Measurements from ENCODE around the gene CDHR3.
"Not testable (repeated sequence)": the region's sequence is repeated elsewhere in the genome, so short reads cannot be mapped to it uniquely, and the experiment has no call there.

CDHR3 gene

DNA sequence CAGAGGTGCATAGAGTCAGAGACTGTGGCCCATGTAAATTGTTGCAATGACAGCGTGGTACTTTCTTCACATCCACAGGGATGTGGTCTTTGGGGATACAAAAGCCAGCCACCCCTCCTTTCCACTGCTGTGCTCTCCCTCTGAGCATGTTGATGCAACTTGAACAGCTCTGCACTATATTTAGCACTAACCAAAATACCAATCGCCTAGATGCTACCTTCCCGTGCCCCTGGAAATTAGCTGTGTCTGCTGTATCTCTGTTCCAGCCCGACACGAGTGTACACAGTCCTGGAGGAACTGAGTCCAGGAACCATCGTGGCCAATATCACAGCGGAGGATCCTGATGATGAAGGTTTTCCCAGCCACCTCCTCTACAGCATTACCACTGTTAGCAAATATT is 38.1 kb downstream of the CDHR3 start:
- H3K36me3 ChIP-seq (ENCODE audit: control insufficient read depth, insufficient read depth, low read length): no peaks in the 10 kb centered on the region
- H3K27ac ChIP-seq: no peak overlapping the region
- H2AFZ ChIP-seq: no peak overlapping the region
- no peak overlapping the region for H3K4me3 ChIP-seq (ENCODE audit: low read depth, low read length)
- no peaks in the 10 kb centered on the region for H3K79me2 ChIP-seq
- H3K9ac ChIP-seq: no peak overlapping the region
- H3K4me1 ChIP-seq: no peaks in the 10 kb centered on the region
- no peaks in the 10 kb centered on the region for H3K9me3 ChIP-seq (ENCODE audit: control insufficient read depth, low read length)
- H3K4me2 ChIP-seq (ENCODE audit: low read length): no peak overlapping the region
- H3K27me3 ChIP-seq (ENCODE audit: control insufficient read depth, insufficient read depth, low read length): no peaks in the 10 kb centered on the region
- TF ChIP-seq, protein P1, sequence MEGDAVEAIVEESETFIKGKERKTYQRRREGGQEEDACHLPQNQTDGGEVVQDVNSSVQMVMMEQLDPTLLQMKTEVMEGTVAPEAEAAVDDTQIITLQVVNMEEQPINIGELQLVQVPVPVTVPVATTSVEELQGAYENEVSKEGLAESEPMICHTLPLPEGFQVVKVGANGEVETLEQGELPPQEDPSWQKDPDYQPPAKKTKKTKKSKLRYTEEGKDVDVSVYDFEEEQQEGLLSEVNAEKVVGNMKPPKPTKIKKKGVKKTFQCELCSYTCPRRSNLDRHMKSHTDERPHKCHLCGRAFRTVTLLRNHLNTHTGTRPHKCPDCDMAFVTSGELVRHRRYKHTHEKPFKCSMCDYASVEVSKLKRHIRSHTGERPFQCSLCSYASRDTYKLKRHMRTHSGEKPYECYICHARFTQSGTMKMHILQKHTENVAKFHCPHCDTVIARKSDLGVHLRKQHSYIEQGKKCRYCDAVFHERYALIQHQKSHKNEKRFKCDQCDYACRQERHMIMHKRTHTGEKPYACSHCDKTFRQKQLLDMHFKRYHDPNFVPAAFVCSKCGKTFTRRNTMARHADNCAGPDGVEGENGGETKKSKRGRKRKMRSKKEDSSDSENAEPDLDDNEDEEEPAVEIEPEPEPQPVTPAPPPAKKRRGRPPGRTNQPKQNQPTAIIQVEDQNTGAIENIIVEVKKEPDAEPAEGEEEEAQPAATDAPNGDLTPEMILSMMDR (IDR thresholded peaks at IDR 0.05): no peak

DNA sequence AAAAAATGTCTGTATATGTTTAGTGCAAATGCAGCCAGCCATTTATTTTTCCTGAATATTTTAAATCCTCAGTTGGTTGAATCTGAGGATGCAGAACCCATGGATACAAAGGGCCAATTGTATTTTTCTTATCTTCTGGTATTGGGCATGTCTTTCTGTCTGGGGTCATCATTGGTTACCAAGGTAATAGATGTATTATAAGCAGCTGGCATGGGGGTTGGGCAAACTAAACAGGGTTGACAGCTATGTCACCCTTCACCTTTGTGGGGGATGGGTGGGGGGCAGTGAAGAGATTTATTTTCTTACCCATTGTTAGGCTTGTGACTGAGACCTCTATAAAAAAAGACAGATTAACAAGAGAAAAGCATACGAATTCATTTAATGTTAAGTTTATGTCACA is 38.8 kb downstream of the CDHR3 start:
- H3K79me2 ChIP-seq: no peaks in the 10 kb centered on the region
- no peak overlapping the region for H3K27ac ChIP-seq
- no peak overlapping the region for H3K4me2 ChIP-seq (ENCODE audit: low read length)
- H3K9me3 ChIP-seq (ENCODE audit: control insufficient read depth, low read length): no peaks in the 10 kb centered on the region
- no peak overlapping the region for H2AFZ ChIP-seq
- no peak overlapping the region for H3K9ac ChIP-seq
- no peaks in the 10 kb centered on the region for H3K27me3 ChIP-seq (ENCODE audit: control insufficient read depth, insufficient read depth, low read length)
- TF ChIP-seq, protein P1 (IDR thresholded peaks at IDR 0.05): no peak
- no peaks in the 10 kb centered on the region for H3K36me3 ChIP-seq (ENCODE audit: control insufficient read depth, insufficient read depth, low read length)
- no peaks in the 10 kb centered on the region for H3K4me1 ChIP-seq
- H3K4me3 ChIP-seq (ENCODE audit: low read depth, low read length): no peak overlapping the region

- Histone ChIP-seq H3K27ac (no peak overlapping the region), H3K4me3 (ENCODE audit: low read depth, low read length) (no peak overlapping the region), H3K27me3 (ENCODE audit: control insufficient read depth, insufficient read depth, low read length) (no peaks in the 10 kb centered on the region), H3K79me2 (no peaks in the 10 kb centered on the region), H3K4me1 (no peaks in the 10 kb centered on the region), H3K36me3 (ENCODE audit: control insufficient read depth, insufficient read depth, low read length) (no peaks in the 10 kb centered on the region), H3K9ac (no peak overlapping the region), H3K9me3 (ENCODE audit: control insufficient read depth, low read length) (no peaks in the 10 kb centered on the region), H2AFZ (no peak overlapping the region), H3K4me2 (ENCODE audit: low read length) (no peak overlapping the region)
- TF ChIP-seq, protein P1 (IDR thresholded peaks at IDR 0.05): no peak
Observed at GRCh38 chr7:106003525-106004064, 40.5 kb downstream of the CDHR3 start.

DNA sequence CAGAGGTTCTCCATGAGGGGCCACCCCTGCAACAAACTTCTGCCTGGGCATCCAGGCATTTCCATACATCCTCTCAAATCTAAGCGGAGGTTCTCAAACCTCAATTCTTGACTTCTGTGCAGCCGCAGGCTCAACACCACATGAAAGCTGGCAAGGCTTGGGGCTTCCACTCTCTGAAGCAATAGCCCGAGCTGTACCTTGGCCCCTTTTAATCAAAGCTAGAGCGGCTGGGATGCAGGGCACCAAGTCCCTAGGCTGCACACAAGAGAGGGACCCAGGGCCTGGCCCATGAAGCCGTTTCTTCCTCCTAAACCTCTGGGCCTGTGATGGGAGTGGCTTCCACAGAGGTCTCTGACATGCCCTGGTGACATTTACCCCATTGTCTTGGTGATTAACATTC is 43.8 kb downstream of the CDHR3 start:
- Histone ChIP-seq H2AFZ (no peak overlapping the region), H3K4me1 (peaks cover 9% of the 10 kb centered on the region)

GRCh38 chr7:106007796-106008195 is 44.7 kb downstream of the CDHR3 start:
- not testable (repeated sequence) for H3K36me3 ChIP-seq (ENCODE audit: control insufficient read depth, insufficient read depth, low read length); H3K79me2 ChIP-seq; H3K4me1 ChIP-seq; H2AFZ ChIP-seq; H3K27ac ChIP-seq; H3K9me3 ChIP-seq (ENCODE audit: control insufficient read depth, low read length); H3K27me3 ChIP-seq (ENCODE audit: control insufficient read depth, insufficient read depth, low read length); H3K4me3 ChIP-seq (ENCODE audit: low read depth, low read length); H3K9ac ChIP-seq; H3K4me2 ChIP-seq (ENCODE audit: low read length)

More for the DNA sequence above, 43.8 kb downstream of the CDHR3 start:
- Histone ChIP-seq H3K9me3 (ENCODE audit: control insufficient read depth, low read length) (no peaks in the 10 kb centered on the region), H3K27me3 (ENCODE audit: control insufficient read depth, insufficient read depth, low read length) (no peaks in the 10 kb centered on the region), H3K79me2 (no peaks in the 10 kb centered on the region), H3K9ac (no peak overlapping the region), H3K4me2 (ENCODE audit: low read length) (no peak overlapping the region), H3K27ac (no peak overlapping the region), H3K36me3 (ENCODE audit: control insufficient read depth, insufficient read depth, low read length) (no peaks in the 10 kb centered on the region), H3K4me3 (ENCODE audit: low read depth, low read length) (no peak overlapping the region)
- TF ChIP-seq, protein P1 (IDR thresholded peaks at IDR 0.05): no peak

Data from parathyroid adenoma (tissue), 2 donors.